ENCODE data around the gene LCE6A.

LCE6A gene

GRCh38 chr1:152842556-152842955 lies at the start of gene LCE6A:
TSS of gene LCE6A (plus strand) at chr1:152842856. CDS start at chr1:152843521, 665 bp downstream.
- no peak for DNase-seq

GRCh38 chr1:152795686-152796085 lies 47.0 kb upstream of the LCE6A start:
- DNase-seq, result no peak

GRCh38 chr1:152796421-152796820 lies 46.2 kb upstream of the LCE6A start, which contains the start of gene LCE1D:
TSS of gene LCE1D (plus strand) at chr1:152796721. CDS start at chr1:152797795, 1,074 bp downstream.
- no peak for DNase-seq

GRCh38 chr1:152801333-152801732 lies 41.3 kb upstream of the LCE6A start:
- no peak for DNase-seq

GRCh38 chr1:152806576-152806975 lies 36.1 kb upstream of the LCE6A start, which contains the start of gene LCE1C:
TSS of gene LCE1C (minus strand) at chr1:152806651. CDS start at chr1:152805478, 1,173 bp downstream.
- DNase-seq, result no peak

- no peak for DNase-seq
Observed at GRCh38 chr1:152811050-152811449, 31.6 kb upstream of the LCE6A start.

GRCh38 chr1:152811671-152812070 lies 31.0 kb upstream of the LCE6A start, which contains the start of gene LCE1B:
TSS of gene LCE1B (plus strand) at chr1:152811971. CDS start at chr1:152812447, 476 bp downstream.
- no peak for DNase-seq

GRCh38 chr1:152817309-152817708 lies 25.3 kb upstream of the LCE6A start:
- no peak for DNase-seq

- no peak for DNase-seq
Observed at GRCh38 chr1:152823294-152823693, 19.4 kb upstream of the LCE6A start.

GRCh38 chr1:152824964-152825363 lies 17.7 kb upstream of the LCE6A start:
- no peak for DNase-seq

GRCh38 chr1:152827173-152827572 lies 15.5 kb upstream of the LCE6A start, which contains the start of gene LCE1A:
TSS of gene LCE1A (plus strand) at chr1:152827473. CDS start at chr1:152827473, 0 bp downstream.
- DNase-seq, result no peak

- DNase-seq, result no peak
Observed at GRCh38 chr1:152836870-152837269, 5.8 kb upstream of the LCE6A start.

- no peak for DNase-seq
Observed at GRCh38 chr1:152855661-152856060, 13.0 kb downstream of the LCE6A start.

GRCh38 chr1:152858062-152858461 lies 15.4 kb downstream of the LCE6A start:
- no peak for DNase-seq

- DNase-seq, result no peak
Observed at GRCh38 chr1:152859696-152860095, 17.0 kb downstream of the LCE6A start, which contains the start of gene LCE7A. TSS of gene LCE7A (plus strand) at chr1:152859996. CDS start at chr1:152860698, 702 bp downstream.

- DNase-seq, result no peak
Observed at GRCh38 chr1:152860129-152860528, 17.5 kb downstream of the LCE6A start.

- DNase-seq, result no peak
Observed at GRCh38 chr1:152861374-152861773, 18.7 kb downstream of the LCE6A start.

- no peak for DNase-seq
Observed at GRCh38 chr1:152864443-152864842, 21.8 kb downstream of the LCE6A start.

GRCh38 chr1:152866321-152866720 lies 23.7 kb downstream of the LCE6A start:
- no peak for DNase-seq

GRCh38 chr1:152869808-152870419 lies 27.3 kb downstream of the LCE6A start:
- peak; percentile 62 for DNase-seq

GRCh38 chr1:152870831-152871730 lies 28.4 kb downstream of the LCE6A start:
- DNase-seq, result peak; percentile 9

GRCh38 chr1:152871731-152872126 lies 29.1 kb downstream of the LCE6A start:
- DNase-seq, result no peak

- DNase-seq, result no peak
Observed at GRCh38 chr1:152873495-152873894, 30.8 kb downstream of the LCE6A start.

GRCh38 chr1:152876827-152877226 lies 34.2 kb downstream of the LCE6A start:
- DNase-seq, result no peak

All from NCI-H2171 treated with DMSO at 0.1 percent for 48 hours (cell line).